DMS153 treated with DMSO at 0.1 percent for 48 hours (cell line): Measurements from ENCODE around the gene MYLK2.
"Not testable (repeated sequence)": the region's sequence is repeated elsewhere in the genome, so short reads cannot be mapped to it uniquely, and the experiment has no call there.

ENCODE experiments used
- DNase-seq: peaks from one replicate; lab custom pipeline; 2025; ENCODE audit not compliant: unreplicated experiment; lab: John Stamatoyannopoulos, UW

MYLK2 gene

DNA sequence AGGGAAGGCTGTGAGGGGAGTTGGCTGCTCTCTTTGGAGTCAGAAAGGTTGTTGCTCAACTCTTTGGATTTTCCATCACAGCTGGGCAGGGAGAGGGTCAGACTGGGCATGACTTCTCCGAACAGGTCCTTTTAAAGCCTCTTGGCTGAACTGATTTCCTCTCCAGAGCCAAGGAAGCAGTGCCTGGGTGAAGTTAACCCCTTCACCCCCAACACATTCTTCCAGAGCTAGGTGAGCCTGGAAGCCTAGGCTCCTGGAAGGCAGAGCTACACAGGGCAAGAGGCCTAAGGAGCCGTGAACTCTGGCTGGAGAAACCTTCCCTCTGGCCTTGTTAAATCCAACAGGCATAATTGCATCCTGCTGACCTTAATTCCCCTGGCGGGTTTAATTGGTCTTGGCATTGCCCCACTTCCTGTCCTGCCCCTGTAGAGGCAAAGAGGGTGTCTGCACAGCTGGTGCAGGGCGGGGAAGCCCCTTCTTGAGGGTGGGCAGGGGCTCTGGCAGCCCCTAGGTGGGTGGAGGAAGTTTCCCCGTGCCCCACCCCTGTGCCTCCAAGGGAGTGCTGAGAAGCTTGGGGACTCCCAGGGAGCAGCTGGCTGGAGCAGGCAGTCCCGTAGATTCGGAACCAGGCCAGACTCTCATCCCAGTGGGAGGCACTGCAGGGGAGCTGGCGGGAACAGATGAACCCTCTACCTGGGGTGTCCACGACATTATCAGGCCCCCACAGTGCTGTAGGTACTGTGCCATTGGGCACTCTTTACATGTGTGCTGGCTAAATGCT, 3.6 kb upstream of the MYLK2 start:
- no peak for DNase-seq

DNA sequence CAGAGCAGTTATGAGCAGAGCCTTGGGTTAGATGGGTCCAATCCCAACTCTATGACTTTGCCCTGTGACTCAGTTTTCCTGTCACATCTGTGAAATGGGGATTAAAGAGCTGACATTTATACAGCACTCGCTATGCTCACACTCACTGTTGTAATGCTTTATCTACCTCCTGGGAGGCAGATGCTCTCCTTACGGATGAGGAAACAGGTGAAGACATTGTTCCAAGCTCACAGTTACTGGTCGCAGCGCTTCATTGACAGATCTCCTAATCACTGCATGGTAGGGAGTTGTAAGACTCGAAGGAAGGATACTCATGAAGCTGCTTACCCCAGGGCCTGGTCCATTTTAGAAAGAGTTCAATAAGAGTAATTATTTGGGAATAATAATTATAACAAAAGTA, 2.9 kb upstream of the MYLK2 start:
- no peak for DNase-seq

DNA sequence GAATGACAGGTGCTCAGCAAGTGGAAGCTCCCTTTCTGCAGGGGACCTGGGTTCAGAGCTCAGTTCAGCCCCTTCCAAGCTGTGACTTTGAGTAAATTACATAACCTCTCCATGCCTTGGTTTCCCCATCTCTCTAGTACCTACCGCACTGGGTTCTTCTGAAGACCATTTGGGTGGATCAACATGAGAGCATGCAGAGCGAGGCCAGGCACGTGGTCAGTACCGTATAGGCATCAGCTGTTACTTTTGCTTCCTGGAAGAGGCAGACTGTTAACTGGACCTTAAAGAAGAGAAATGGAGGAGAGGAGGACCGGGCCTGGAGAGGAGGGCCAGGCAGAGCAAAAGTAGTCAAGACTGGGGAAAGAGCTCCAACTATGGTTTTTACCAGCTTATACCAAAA, 1.7 kb upstream of the MYLK2 start:
- no peak for DNase-seq

DNA sequence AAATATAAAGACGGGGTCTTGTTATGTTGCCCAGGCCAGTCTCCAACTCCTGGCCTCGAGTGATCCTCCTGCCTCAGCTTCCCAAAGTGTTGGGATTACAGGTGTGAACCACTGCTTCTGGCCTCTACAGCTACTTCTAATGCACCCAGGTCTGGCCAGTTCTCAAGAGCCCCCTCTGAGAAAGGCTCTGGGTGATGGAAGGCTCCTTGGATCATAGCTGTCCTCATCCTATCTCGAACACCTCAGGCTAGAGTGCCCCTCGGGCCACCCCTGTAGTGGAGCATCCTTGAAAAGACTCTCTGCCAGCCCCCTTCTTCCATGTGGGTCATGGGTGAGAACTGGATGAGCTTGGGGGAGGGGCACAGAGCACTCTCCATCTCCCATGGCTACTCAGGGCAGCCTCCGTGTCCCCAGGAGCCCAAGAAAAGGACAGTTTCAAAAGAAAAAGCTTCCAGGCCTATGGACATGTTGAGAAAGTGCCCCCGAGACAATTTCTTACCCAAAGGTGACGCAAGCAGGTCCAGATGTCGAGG, 714 bp upstream of the MYLK2 start:
- no peak for DNase-seq

DNA sequence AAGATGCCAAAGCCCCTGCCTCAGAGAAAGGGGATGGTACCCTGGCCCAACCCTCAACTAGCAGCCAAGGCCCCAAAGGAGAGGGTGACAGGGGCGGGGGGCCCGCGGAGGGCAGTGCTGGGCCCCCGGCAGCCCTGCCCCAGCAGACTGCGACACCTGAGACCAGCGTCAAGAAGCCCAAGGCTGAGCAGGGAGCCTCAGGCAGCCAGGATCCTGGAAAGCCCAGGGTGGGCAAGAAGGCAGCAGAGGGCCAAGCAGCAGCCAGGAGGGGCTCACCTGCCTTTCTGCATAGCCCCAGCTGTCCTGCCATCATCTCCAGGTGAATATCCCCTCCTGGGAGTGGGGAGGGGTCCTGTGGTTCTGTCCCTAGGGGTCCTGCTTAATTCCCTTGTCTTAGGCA, 1.1 kb downstream of the MYLK2 start:
- DNase-seq = no peak

DNA sequence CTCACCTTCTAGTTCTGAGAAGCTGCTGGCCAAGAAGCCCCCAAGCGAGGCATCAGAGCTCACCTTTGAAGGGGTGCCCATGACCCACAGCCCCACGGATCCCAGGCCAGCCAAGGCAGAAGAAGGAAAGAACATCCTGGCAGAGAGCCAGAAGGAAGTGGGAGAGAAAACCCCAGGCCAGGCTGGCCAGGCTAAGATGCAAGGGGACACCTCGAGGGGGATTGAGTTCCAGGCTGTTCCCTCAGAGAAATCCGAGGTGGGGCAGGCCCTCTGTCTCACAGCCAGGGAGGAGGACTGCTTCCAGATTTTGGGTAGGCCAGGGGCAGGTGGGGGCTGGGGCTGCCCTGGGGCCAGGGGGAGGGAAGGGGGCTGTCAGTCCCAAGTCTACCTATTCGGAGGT, 2.3 kb downstream of the MYLK2 start:
- DNase-seq = no peak

DNA sequence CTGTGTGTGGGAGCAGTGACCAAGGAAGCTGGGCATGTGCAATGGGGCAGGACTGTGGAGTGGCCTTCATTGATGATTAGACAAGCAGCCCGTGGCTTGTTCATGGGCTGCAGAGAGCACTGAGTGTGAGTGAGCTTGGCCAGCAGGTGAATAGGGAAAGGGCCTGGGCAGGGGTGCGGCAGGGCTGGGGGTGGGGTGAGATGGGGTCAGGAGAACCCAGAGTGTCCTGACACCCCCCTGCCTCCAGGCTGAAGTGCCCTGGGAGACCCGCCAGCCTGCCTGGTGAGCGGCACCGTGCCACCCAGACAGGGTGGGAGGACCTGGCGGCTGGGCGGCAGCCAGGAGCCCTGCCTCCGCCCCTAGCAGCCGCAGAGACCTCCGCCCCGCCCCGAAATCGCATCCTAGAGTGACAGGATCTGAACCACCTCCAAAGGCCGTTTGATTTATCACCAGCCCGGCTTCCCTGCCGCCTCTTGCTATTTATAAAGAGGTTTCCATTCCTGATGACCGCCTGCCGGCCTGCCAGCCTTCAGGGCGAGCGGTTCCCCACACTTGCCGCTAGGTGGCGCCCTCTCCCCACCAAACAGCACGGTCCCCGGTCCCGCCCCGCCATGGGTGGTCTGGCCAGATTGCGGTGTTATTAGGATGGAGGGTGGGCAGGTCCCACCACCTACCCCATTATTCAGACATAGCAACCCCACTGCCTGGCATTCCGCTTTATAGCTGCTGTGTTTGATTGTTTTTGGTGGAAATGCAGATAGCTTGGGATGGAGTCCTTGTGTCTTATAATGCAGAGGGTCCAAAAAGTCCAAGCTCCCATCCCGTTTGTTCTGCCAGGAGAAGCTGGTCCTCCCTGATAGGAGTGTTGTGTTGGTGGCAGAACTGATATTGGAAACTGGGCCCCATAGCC, 3.5 kb downstream of the MYLK2 start:
- DNase-seq = peak; percentile 89

DNA sequence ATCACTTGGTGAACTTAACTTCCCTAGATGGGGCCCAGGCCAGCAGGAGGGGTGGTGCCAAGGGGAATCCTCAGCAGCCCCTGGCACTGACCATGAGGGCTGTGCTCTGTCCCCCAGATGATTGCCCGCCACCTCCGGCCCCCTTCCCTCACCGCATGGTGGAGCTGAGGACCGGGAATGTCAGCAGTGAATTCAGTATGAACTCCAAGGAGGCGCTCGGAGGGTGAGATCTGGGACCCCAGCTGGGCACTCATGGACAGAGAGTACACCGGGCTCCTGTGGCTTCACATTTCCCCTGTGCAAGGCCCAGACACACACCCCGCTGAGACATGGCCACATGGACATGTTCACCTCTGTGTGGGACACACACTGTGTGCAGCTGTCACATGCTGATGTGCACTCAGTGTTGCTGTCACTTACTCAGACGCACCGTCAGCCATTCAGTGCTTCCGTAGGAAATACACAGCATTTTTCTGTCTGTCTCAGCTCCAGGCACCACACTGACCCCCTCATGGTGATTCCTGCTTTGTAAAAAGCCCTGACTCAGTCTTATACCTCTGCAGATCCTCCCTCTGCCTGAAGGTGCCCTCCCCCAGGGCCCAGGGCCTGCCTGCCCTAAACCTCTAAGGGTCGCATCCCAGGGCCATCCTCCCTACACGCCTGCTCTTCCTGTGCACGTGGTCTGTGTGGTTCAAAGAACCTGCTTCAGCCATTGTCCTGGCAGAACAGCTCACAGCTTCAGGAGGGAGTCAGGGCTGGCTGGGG, 4.4 kb downstream of the MYLK2 start:
- no peak for DNase-seq

DNA sequence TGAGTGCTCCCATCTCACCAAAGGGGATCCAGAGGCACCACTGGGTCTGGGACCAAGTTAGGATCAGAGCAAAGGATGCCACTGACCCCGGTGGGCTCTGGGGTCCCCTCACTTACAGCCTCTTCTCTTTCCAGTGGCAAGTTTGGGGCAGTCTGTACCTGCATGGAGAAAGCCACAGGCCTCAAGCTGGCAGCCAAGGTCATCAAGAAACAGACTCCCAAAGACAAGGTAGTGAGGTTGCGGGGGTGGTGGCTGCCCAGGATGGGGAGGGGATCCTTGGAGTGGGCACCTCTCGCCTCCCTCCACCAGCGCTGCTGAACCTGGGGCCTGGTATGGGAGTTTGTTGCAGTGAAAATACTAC, 4.9 kb downstream of the MYLK2 start:
- no peak for DNase-seq

DNA sequence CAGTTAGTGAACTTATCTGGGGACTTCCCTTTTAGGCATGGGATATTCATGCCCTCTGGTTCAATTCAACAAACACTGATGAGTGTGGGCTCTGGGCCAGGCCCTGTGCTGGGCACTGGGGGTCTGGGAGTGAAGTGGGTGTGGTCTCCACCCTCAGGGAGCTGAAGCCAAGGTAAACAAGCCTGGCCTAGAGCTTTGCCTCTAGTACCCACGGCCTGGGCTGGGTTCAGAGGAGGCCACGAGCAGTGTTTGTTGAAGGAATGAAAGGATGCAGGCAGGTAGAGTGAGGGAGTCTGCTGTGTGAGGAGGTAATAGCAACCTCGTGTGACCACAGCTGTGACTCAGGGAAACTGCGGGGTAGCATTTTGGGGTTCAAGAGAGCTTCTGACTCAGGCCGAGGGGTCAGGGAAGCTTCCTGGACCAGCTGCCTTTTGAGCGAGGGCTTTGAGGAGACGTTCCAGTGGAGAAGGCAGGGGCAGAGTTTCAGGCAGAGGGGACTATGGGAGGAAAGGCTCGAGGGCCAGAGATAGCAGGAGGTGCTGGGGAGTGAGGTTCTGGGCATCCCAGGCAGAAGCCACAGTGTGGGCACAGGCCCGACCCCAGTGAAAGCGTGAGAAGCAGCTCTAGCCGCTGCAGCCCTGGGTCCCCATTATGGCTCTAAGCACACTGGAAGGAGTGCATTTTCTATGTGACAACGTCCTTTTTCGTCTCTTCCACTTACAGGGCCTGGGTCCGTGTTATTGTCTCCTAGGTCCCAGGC, 5.6 kb downstream of the MYLK2 start:
- DNase-seq = no peak

DNA sequence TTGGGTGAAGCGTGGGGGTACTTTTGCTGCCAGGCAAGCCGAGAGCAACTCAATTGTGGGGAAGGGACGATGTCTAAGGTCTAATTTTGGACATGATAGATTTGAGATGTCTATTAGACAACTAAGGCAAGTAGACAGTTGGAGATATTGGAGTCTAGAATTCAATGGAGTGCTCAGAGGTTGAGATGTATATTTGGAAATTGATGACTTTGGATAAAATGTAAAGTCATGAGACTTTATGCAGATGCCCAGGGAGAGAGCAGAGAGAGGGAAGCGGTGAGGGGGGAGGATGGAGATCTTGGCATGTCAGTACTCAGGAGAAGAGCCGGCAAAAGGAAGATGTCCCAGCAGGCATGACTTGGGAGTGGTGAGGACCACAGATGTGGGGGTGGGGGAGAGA, 6.9 kb downstream of the MYLK2 start:
- no peak for DNase-seq

DNA sequence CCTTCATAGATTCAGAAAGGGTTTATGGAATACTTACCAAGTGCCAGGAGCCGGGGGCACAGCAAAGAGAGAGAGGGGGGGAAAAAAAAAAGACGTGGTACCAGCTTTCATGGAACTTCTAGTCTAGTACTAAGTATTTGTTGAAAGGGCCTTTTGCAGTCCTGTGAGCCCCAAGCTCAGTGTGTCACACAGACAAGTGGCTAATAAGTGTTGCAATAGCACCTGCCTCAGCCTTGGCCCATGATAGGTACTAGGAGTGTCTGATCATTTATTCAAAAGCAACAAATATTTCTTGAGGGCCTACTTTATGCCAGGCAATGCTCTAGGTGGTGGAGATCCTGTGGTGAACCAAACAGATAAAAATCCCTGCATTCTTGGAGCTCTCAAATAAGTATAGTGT, 7.9 kb downstream of the MYLK2 start:
- DNase-seq = no peak

DNA sequence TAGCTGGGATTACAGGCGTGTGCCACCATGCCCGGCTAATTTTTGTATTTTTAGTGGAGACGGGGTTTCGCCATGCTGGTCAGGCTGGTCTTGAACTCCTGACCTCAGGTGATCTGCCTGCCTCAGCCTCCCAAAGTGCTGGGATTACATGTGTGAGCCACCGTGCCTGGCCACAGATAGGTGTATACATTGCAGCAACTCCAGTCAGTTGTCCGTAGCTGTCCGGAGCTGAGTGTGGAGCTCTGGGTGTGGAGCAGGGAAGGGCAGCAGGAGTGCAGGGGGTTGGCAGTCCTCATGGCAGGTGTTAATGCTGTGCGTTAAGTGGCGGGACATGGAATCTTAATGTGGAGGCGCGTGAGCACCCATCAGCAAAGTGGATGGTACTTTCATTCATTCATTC, 8.9 kb downstream of the MYLK2 start:
- DNase-seq = not testable (repeated sequence)

DNA sequence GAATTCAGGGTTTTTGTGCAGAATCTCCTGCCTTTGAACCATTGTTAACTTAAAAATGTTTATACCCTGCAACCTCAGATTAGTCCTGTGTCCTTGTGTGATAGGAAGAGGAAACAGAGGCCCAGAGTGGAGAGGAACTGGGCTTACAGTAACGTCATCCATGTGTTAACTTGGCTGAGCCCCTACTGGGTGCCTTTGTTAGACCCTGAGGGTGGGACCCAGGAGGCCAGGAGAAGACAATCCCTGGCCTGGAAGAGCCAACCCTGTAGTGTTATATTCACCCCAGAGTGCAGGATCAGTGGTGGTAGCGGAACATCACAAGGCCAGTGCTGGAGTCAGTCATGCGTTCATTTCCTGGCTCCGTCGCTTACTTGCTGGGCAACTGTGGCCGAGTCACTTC, 10.6 kb downstream of the MYLK2 start:
- no peak for DNase-seq

DNA sequence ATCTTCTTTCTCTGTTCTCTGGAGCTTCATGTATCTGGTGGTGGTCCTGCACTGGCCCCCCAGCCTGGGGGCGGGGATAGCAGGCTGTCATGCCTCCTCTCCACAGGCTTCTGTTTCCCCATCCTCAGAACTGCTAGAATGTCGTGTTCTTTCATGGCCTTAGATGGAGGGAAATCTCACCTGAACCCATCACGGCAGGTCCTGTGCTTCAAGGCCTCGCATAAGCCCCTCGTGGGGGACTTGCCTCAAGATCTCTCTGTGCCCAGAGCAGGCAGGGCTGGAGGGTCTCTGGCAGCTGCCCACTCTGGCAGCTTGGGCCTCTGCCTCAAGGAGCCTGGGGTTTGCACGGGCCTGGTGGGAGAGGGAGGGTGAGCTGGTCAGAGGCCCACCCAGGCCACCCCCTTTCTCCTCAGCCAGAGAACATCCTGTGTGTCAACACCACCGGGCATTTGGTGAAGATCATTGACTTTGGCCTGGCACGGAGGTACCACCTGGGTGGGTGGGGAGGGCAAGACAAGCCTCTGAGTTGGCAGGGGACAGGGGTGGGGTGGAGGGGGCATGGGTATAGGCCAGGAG, 11.3 kb downstream of the MYLK2 start:
- no peak for DNase-seq

DNA sequence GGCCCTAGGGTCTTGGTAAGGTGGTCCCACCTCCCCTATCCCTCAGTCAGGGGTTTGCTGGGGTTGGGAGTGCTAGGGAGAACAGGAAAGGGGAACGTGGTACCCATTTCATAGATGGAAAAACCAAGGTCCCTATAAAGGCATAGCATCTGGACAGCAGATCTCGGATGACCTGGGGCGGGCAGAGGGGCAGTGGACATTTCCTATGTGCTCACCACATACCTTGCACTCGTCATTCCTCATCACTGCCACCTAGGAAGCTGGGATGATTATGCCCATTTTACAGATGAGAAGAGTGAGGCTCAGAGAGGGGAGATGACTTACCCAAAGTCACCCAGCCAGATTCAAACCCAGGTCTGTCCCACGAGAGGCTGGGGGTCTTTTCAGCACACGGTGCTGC, 12.1 kb downstream of the MYLK2 start:
- no peak for DNase-seq

DNA sequence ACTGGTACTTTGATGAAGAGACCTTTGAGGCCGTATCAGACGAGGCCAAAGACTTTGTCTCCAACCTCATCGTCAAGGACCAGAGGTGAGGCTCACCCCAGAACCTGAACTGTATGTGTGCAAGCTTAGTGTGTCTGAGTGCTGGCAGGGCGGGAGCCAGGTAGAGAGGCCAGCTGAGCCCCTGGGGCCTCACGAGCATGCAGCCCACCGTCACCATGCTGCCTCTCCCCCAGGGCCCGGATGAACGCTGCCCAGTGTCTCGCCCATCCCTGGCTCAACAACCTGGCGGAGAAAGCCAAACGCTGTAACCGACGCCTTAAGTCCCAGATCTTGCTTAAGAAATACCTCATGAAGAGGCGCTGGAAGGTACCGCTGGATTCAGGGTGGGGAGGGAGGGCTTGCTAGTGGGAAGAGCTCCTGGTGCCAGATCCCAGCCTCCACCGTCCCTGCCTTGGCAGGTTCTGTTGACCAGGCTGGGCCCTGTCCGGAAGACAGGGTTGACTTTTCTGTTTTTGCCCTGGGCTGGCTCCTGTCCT, 12.7 kb downstream of the MYLK2 start:
- DNase-seq = no peak

DNA sequence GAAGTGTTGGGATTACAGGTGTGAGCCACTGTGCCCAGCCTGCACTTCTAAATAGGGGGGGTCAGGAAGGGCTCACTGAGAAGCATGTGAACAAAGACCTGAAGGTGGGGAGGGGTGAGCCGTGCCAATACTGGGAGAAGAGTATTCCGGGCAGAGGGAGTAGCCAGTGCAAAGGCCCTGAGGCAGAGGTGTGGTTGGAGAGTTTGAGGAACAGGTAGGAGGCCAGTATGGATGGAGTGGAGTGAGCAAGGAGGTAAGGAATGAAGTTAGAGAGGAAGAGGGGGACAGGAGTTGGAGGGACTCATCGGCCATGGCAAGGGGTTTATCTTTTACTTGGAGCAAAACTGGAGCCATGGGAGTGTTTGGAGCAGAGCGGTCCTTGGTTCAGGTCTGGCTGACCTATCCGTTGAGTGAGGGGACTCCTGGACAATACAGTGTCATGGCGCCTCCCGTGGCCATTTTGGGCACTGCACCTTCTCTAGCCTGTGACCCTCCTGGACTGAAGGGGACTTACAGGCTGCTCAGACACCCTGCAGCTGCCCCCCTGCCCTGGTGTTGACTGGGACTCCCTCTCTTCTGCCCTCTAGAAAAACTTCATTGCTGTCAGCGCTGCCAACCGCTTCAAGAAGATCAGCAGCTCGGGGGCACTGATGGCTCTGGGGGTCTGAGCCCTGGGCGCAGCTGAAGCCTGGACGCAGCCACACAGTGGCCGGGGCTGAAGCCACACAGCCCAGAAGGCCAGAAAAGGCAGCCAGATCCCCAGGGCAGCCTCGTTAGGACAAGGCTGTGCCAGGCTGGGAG, 14.2 kb downstream of the MYLK2 start:
- DNase-seq = no peak

DNA sequence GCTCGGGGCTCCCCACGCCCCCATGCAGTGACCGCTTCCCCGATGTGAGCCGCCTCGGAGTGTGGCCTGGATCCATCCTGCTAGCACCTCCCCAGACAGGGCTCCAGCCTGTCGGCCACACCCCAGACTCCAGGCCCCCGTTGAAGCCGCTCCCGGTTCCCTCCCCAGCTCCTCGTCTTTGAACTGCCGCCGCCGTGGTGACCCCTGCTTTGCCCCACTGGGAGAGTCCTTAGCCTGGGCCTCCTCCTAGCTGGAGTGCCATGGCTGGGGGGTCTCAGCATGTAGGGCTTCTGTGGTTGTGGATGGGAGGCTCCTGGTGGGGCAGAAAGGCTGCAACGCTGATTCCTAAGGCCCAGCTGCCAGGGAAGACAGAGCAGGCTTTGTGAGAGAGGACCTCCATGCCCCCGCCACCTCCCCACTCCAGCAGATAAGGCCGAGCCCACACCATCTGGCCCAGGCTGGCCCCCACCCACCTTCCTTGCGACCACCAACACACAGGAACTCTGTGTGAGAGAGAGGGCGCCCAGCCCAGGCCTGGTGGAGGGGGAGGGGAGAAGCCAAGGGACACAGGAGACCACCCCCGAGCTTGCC, 14.9 kb downstream of the MYLK2 start:
- DNase-seq = no peak
